HEK293T (cell line): ENCODE measurements around the gene DNAI2.

Experiments
- ARNT ChIP-seq: fragments of 450-650 bp; IDR thresholded peaks from 2 replicates; pipeline ENCODE4 v1.6.1; 2017; ENCODE audit warnings: mild to moderate bottlenecking
- ELF4 ChIP-seq: fragments of 450-650 bp; IDR thresholded peaks from 2 replicates; pipeline ENCODE4 v1.6.1; 2017; ENCODE audit warnings: antibody characterized with exemption
- FOXM1 ChIP-seq: fragments of 450-650 bp; IDR thresholded peaks from 2 replicates; pipeline ENCODE4 v1.6.1; 2017; ENCODE audit warnings: mild to moderate bottlenecking, borderline replicate concordance
- L3MBTL2 ChIP-seq: fragments of 450-650 bp; conservative IDR thresholded peaks from 2 replicates; pipeline ENCODE4 v1.6.1; 2016; ENCODE audit warnings: mild to moderate bottlenecking
- PKNOX1 ChIP-seq: fragments of 450-650 bp; IDR thresholded peaks from 2 replicates; pipeline ENCODE4 v1.6.1; 2016
- SP1 ChIP-seq: fragments of 450-650 bp; IDR thresholded peaks from 2 replicates; pipeline ENCODE4 v1.6.1; 2017
- SUZ12 ChIP-seq: fragments of 450-650 bp; IDR thresholded peaks from 2 replicates; pipeline ENCODE4 v1.6.1; 2016; ENCODE audit warnings: mild to moderate bottlenecking
- ZNF384 ChIP-seq: fragments of 450-650 bp; IDR thresholded peaks from 2 replicates; pipeline ENCODE4 v1.6.1; 2016

GRCh38 chr17:74344658-74345057, 70.6 kb downstream of the DNAI2 start:
- TF ChIP-seq ELF4 (no peak), PKNOX1 (no peak), ARNT (no peak), FOXM1 (no peak), ZNF384 (no peak), SP1 (no peak), SUZ12 (no peak), L3MBTL2 (no peak)
